CD4-positive, alpha-beta T cell treated with Interleukin-2 at 100 ng/mL for 4 hours (primary cell): ENCODE results near the gene KMT2C.

Experiments used
- DNase-seq: peaks from one replicate; pipeline ENCODE4 v3.0.0-alpha.2; 2020; ENCODE audit warnings: low spot score

The KMT2C gene

GRCh38 chr7:152142976-152143595, 292.7 kb downstream of the KMT2C start:
- no peak for DNase-seq

DNA sequence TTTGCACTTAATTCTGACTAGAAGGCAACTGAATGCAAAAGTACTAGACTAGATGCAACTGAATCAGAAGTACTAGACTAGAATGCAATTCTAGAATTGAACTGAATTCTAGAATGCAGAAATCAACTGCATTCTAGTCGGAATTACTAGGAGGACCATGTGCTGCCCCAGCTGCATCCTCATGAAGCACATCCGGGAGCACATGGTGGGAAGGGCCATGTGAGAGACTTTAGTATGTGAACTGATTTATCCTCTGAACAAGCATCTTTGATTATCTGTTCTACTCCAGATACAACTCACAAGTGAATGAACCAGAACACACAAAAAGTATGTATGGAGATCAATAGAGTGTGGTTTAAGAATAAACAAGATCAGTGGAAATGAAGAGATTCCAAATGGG, 295.2 kb downstream of the KMT2C start:
- DNase-seq = no peak

- no peak for DNase-seq
Measured at GRCh38 chr7:152140067-152140466, 295.7 kb downstream of the KMT2C start.

- DNase-seq = no peak
Measured at GRCh38 chr7:152137476-152138025, 298.3 kb downstream of the KMT2C start.

DNA sequence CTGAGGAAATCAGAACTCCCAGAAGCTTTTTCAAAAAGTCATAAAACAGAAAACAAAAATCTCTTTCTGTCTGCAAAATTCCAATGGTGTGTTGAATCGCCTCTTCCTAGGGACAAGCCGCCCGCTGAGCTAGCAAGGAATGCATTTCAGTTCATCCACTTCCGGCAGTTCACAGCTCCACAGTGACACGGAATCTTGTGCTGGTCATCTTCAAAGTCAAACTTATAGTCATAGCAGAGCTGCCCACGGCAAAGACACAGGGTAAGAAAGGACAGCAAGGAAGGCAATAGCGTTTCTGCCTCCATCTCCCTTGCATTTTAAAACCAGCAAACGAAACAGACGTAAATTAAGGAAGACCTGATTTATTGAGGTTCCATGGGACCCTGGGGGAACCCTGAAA, 299.1 kb downstream of the KMT2C start:
- DNase-seq = no peak

DNA sequence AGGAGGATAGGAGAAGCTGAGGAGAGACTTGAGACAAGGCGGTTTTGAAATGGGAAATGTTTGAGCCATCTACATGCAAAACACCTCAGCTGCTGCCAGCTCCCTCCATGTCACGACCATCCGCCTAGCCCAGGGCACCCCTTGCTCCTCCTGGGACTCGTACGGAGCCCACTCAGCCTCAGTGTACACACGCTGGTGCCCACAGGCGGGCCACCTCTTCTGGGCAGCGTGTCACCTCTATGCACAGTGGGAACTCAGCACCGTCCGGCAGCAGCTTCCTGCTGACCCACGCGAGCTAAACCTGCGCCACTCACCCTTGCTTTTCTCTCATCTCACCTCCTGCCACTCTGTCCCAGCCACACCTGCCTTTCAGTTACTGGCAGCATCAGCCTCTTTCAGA, 302.0 kb downstream of the KMT2C start:
- no peak for DNase-seq

DNA sequence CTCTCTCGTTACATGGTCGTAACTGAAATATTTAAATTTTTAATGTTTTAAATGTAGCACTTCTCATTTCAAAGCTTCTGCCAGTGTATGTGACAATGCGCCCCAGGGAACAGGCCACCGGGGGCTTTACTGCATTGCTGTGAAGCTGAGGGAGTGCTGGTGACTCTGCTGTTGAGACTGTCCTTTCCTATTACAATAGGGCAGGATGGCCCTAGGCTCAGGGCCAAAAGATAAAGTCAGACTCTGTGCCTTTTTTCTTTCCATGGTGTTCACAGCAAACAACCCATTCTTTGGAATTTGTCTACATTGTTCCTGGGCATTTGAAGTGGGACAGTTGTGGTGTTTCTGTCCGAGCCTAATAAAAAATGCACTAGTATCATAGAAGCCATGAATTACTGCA, 303.0 kb downstream of the KMT2C start:
- DNase-seq = no peak

DNA sequence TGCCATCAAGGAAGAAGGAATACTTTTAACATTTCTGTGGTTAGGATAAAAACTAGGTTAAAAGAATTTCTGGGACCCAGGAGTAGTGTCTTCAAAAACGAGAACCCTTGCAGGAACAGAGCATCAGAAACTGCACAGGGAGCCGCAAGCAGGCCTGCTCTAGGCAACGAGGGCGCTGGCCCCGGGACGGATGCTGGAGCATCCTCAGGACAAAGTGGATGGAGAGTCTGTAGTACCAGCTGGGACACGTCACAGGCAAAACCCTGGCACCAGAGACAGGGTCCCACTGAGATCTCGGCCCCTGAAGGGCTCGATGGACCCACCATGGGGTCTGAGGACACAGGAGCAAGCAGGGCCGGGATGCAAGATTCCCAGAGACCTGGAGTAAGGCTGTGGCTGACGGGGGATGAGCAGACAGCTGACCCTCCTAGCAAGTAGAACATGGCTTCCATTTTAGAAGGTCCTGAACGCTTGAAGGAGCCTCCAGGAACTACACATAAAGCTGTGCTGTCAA, 303.8 kb downstream of the KMT2C start:
- DNase-seq = no peak

DNA sequence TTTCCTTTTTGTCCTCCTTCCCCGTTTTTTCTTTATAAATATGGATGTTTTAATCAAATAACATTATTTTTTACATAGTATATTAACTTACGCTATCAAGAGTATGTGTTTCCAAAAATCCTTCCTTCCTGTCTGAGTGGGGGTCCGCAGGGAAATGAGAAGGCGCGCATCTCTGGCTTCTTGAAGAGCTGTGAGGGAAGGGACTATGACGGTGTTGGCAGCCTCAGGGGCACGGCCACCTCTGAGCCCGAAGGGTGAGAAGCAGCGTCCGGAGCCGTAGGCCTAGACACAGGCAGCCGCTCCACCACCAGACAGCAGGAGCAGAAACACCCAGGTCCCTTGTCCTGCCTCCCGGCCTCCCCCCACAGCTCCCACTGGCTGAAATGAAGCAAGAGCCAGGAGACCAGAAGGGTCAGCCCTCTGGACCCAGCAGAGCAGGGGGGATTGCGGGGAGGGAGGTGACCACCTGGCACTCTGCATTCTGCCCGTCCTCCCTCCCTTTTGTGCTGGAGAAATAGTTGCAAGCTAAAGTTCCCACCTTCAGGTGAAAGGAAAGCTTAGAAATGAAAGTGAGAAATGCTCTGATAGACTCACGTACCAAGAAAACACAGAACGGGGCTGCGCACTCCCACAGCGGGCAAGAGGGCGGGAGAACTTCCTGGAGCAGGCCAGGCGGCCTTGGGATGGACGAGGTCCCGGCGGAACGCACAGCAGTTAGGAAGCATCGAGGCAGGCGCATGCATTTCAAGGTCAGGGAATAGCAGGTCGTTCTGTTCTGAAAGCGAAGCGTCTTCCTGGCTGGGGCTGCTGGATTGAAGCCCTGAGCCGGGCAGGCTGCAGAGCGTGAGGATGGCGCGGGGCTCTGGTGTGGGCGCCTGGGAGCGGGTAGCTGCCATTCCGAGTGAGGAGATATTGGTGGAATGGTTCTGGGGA, 304.9 kb downstream of the KMT2C start:
- no peak for DNase-seq

- no peak for DNase-seq
Measured at GRCh38 chr7:152129682-152130081, 306.1 kb downstream of the KMT2C start.

GRCh38 chr7:152128741-152129461, 306.9 kb downstream of the KMT2C start:
- no peak for DNase-seq

- DNase-seq = no peak
Measured at GRCh38 chr7:152128252-152128651, 307.6 kb downstream of the KMT2C start.

DNA sequence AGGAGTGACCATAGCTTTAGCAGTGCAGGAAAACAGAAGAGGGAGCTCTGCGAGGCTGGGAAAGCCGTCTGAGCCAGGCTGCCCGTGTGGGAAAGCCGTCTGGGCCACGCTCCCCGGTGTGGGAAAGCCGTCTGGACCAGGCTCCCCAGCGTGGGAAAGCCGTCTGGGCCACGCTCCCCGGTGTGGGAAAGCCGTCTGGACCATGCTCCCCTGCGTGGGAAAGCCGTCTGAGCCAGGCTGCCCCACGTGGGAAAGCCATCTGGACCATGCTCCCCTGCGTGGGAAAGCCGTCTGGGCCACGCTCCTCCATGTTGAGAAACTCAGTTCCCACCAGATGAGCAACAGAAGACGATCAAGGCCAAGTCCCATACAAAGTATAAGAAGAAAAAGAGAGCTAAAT, 308.6 kb downstream of the KMT2C start:
- DNase-seq = no peak

DNA sequence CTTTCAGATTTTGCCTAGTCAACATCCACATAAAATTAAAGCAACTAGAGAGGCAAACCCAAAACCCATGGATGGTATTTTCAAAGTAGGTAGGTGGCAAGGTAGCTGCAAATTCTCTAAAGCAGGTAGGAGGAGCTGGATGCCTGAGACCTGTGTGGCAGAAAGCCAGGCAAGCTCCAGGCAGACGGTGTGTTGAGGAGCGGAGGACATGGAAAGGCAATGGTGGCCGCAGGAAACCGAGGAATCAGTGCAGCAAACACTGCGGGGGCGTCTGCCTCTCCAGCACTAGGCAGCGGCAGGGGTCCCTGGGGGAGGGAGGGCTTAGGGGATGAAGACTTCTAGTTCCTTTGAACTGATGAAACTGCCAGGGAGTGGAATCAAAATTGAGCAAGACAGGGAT, 309.1 kb downstream of the KMT2C start:
- no peak for DNase-seq

DNA sequence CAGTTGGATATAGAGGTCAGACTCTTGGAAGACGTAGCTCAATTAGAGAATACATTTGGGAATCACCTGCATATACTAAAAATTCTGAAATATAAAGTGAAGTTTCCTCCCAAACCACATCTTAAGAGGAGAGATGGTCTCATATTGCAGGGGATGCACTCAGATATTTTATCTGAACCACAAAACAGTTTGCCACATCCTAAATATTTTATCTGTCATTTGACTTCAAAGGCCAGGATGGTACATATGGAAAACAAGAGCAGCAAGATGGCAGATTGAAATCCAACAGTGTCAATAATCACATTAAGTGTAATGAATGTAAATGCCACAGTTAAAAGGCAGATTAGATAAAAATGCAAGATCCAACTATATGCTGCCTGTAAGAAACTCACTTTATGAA, 313.3 kb downstream of the KMT2C start:
- DNase-seq = no peak

DNA sequence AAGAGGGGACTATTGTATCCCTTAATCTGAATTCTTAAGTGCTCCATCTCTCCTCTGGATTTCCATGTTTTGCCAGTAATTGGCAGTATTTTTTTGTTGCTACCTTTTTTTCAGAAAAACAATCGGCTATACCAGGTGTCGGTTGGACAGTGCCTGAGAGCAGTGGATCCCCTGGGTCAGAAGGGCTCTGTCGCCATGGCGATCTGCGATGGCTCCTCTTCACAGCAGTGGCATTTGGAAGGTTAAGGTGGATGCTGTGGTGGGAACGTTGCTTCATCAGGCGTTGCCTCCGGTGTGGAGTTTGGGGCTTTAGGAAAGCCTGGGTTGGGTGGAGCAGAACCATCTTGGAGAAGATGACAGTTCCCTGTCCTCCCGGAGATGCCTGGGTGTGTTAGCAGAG, 314.4 kb downstream of the KMT2C start:
- no peak for DNase-seq

DNA sequence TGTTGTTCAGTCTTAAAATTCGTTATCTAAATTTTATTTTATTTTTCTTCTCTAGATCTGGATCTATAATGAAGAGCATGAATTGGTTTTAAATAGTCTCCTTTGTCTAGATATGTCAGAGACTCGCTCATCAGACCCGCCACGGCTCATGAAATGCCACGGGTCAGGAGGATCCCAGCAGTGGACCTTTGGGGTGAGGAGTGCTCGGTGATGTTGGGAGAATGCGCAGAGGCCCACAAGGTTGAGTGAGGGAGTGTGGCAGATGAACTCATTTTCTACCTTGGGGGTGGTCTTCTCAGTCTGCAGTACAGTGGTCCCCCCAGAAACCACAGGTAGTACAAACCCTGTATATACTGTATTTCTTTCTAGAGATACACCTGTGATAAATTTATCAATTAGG, 315.0 kb downstream of the KMT2C start:
- DNase-seq = no peak

DNA sequence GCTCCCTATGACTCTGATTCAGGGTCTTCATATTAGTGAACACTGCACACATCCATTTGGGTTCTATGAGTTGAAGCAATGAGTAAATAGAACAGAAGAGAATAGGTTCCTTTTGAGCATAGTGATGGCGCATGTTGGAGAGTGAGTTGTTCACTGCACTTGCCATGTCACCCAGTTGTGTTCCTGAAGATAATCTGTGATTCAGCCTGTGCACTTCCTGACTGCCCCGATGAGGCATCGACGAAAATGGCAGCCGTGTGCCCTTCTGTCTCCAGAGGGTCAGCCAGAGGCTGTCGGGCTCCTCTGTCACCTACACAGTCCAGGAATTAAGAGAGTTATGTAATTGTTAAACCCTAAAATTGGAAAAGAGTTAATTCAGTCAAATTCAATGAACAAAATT, 315.6 kb downstream of the KMT2C start:
- DNase-seq = no peak

DNA sequence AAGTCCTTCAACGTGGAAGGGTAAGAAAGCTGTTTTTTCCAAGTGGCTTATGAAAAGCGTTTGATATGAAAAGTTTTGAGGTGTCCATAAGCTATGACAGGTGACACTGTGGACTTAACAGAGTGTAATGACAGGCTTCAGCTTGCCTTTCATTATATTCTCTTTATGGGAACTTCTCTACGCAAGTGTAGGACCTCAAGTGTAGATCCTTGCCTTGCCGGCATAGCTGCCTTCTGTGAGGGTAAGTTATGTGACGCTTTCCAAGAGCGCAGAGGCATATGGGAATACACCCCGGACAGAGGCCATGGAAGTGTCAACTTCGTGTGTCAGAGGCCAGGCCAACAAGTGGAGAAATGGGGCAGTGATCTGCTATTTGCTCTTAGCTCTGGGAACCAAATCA, 318.4 kb downstream of the KMT2C start:
- DNase-seq = no peak

DNA sequence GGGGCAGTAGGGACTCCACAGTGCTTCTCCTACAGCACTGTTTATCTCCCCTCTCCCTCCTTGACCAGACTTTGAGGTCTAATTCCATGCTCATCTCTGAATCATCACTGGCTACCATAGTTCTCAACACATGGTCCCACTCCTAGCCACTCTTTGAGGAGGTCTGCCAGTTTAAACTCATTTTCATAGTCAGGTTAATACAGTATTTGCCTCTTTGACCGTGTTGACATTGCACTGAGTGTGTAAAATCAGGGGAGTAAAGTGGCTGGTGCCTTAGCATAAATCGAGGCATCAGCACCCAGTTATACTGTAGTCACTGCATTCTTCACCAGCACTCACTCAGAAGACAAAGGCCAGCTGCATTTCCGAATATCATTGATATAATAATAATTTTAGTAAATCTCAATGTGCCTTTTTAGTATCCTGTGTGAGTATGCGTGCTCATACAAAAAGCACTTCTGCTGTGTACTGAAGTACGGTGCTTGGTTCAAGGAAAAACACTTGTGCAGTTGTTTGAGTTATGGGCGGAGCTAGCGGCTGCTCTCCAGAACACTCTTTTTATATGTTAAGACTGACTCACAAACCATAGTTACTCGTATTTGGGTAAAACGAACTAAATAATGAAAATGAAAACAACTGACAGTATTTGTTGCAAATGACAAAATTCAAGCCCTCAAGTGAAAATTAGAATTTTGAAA, 320.6 kb downstream of the KMT2C start:
- DNase-seq = no peak

- no peak for DNase-seq
Measured at GRCh38 chr7:152112829-152113228, 323.0 kb downstream of the KMT2C start.

DNA sequence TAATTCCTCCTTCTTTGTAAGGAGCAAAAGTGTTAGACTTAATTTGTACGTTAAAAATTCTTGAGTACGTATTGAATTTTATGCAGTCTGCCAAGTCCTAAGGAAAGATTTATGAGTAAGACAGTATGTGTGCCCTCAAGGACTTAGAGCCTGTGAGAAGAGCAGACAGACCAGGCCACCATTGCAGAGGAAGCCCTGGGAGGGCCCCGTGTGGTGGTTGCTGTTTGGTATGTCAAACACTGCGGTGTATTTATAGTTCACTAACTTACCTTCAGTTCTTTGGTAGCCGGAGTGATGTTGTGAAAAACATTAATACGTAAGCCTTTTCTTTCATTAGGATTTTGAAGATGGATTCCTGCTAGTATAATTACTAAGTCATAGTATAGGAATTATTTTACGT, 327.4 kb downstream of the KMT2C start:
- DNase-seq = no peak
